GM18870 (cell line): Measurements from ENCODE around the gene DCHS2.

Experiments used
- ATAC-seq: cut with Tn5 transposase; IDR thresholded peaks from one replicate; pipeline ENCODE4 v1.9.1; 2021; ENCODE audit warnings: moderate library complexity; ENCODE audit not compliant: unreplicated experiment

The DCHS2 gene

DNA sequence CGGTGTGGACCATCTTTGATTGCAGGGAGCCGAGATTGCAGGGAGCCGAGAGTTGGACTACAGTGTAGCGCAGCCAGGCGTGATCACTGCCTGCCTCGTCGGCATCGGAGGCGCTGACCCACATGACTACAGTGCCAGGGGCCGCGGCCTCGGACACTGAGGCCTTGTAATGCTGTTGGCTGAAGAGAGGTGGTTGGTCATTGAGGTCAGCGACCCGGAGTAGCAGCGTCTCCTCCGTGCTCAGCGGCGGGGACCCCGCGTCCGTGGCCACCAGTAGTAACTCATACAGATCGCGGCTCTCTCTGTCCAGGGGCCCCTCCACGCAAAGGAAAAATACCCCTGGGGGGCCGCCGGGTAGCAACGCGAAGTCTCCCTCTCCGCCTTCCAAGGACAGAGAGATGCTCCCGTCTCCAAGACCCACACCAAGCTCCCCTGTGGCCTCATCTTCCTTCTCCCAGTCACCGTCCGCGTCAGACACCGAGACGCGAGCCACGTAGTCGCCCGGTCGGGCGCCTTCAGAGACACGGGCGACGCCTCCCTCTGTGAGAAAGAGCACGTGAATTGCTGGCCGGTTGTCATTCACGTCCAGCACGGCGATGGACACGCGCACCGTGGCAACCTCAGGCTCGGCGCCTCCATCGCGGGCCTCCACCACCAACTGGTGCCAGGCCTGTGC, 1.9 kb downstream of the DCHS2 start:
- no peak for ATAC-seq

DNA sequence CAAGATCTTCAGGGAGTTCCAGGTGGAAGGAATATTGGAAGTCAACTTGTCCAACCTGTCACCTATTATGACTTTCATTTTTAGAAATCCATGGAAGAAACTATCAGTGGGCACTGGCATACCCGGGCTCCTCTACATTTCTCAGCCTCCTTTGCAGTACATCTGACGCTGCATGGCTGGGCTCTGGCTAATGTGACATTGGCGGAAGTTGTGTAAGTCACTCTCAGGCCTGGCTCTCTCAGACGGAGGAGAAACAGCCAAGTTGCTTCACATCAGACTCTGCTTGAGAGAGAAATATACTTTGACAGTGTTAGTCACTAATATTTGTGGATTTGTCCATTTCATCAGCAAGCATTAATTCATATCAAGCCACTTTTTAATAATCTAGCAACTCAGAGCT, 4.5 kb downstream of the DCHS2 start:
- ATAC-seq: no peak

DNA sequence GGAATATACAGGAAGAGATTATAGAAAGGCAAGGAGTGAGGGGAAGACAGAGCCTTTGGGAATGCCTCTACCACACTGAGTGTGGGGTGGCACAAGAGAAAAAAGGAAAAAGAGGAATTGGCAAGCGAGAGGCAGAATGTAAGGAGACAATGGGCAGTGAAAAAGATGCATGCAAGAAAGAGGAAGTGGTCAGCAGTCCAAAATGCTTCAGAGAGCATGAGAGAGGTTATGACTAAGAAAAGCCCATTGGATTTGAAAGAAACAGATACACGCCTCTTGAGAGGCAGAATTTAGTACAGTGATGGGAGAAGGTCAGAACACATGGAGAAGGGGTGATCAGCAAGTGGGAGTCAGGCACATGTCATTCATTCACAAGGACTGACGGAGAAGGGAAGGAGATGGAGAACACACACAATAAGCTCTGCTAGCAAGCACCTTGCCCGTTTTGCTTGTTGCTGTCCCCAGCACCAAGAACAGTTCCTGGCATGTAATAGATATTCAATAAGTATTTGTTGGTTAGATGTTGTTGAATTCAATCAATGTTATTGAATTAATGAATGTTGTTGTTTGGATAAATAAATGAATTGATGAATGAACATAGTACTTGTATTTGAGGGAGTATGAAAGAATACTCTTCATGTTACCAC, 6.3 kb downstream of the DCHS2 start:
- peak; percentile 98 for ATAC-seq

DNA sequence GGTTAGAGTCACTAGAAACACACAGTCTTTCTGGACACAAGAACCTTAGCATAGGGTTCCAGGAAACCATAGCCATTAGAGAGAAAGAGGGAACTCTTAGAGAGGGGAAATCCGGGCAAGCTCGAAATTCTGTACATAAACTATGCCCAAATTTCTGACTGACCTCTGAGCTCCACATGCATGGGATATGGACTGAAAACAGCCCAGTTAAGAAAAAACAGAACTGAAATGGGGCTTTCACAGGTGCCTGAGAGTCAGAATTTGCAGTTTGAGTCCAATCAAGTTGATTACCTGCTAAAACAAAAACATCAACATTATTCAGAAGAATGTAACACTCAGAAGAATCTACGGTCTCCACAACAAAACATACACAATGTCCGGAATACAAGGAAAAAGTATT, 13.1 kb downstream of the DCHS2 start:
- ATAC-seq: peak; percentile 22

DNA sequence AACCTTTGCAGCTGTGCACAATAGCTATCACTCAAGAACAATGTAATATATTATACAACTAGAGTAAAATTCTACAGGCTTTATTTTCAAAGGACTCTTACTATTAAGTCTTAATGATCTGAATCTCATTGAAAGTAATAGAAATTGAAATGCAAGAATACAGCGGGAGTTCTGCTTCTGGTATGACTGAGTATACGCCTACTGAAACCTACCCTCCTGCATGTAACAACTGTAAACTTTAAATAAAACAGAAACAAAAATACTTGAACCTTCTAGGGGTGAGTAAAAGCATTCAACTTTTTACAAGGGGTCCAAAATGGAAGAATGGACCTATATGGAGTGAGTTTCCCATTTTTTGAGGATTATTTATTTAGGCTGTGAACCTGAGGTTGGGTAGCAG, 13.5 kb downstream of the DCHS2 start:
- peak; percentile 87 for ATAC-seq

DNA sequence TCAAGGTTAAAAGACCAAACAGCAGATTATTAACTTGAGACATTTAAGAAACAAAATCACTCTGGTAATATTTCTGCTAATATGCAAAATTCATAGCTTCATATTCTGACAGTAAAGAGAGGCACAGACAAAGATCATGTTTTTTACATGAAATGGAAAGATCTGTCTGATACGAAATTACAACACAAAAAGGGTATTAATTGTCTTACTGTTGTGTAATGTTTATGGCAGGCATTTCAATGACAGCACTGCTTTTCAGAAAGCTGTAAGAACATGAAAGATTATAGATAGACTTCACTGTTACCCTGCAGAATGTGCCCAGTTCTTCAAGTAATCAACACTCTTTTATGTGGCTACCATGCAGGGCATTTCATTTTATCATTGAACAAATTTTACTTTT, 15.4 kb downstream of the DCHS2 start:
- no peak for ATAC-seq

DNA sequence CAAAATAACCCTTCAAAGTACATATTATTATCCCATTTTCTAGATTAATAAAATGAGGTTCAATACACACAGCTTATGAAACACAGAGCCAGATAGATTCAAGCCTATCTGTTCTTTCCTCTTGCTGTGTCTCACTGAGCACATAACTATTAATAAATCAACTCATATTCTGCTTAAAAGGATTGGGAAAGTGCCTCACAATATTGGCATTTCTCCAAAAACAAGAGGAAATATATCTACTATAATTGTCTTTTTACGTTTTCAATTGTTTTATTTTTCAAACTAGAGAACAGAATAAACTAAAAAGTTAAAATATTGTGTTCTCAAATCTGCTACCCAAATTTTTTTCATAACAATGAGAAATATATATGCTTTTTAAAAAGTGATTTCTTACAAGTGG, 15.8 kb downstream of the DCHS2 start:
- ATAC-seq: no peak

DNA sequence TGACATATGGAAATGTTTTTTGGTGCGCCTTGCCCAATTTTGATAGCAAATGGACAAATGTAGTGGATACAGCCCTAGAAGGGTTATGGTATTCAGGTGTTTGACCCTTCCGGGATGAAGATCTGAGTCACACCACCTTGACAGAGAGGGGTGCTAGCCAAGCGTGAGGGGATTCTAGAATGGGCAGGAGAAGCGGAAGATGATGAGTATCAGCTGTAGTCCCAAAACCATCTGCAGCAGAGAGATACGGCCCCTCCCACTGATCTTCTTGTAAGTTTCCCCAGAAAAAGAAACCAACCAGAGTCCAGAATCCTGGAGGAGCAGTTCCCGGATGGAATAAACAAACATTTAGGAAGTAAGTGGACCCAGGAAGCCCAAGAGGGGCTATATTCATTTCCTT, 18.1 kb downstream of the DCHS2 start:
- ATAC-seq: no peak

DNA sequence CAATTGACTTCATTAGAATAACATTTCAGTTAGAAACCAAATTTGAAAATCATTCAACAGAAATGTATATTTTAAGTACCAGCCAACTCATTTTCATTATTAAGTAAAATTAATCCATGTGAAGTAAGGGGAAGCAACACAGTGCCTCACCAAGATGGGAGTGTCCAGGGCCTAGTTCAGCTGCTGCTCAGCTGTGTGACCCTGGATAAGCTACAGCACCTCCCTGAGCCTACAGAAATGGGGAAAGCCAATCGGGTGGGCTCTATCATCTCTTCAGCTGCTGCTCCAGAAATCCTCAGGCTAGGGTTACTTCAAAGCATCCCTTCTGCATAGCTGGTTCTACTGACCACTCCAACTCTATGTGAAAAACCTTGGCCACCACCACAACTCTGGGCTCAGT, 18.7 kb downstream of the DCHS2 start:
- no peak for ATAC-seq

DNA sequence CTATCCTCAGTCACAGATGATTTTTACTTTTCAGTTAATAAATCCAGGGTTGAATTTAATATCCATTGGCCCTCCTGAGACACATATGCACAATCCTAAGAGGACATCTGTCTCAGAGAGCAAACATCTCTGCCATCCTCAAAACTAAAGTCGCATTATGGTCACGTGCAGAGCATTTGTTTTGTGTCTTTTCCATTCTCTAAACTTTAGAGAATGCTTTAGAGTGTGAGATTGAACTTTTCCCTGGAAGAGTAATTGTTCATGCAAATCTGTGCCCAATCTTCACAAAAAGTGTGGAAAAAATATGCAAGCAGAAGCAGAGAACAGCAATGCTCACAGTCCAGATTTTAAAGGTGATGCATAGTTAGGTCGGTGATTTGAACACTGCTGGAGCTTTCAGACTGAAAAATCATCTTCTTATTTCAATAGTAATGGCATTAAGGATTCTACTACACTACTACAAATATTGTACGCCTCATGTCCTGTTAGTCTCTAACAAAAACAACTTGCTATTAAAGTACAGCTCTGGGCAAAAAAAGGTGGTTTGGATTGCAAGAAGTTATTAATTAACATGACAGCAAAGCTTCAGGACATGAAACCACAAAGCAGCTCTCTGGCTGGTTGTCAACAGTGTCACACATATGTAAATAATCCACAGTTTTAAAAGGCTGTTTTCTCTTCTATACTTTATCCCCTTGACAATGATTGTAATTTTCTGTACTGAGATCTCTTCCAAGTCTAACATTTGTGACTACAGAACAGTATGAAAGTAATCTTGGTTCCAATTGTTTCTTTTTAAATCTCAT, 19.9 kb downstream of the DCHS2 start:
- ATAC-seq: peak; percentile 82

DNA sequence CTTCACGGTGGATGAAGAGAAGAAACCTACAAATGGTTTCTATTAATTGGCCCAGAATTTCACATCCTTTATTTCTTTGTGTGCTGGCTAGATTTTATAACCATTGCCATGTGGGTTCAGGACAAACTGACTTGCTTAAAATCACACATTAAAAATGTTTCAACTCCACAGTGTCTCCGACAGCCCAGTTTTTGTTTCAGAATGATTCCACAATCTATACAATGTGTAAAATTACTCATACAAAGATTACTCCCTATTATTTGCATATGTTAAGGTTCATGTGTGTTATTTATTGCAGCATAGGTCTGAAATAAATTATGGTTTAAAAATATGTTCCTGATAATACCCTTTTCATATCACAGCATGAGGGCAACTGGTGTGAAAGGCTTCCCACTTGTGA, 20.6 kb downstream of the DCHS2 start:
- ATAC-seq: peak; percentile 82

DNA sequence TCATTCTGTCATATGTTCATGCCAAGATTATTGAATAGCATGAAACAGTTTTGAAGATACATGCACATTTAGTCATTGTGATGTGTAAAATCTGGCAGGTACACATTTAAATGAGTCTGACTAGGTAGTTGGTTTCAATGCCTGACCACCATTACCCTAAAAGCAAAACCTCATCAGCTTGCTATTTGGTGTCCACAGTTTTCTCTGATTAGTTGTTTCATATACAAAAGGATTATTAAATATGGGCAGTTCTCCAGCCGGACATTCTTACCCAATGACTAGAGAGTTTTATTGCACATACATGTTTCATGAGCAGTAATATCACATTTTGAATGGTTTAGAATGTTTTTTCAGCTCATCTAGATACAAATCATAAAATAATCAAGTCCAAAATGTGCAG, 23.7 kb downstream of the DCHS2 start:
- no peak for ATAC-seq

DNA sequence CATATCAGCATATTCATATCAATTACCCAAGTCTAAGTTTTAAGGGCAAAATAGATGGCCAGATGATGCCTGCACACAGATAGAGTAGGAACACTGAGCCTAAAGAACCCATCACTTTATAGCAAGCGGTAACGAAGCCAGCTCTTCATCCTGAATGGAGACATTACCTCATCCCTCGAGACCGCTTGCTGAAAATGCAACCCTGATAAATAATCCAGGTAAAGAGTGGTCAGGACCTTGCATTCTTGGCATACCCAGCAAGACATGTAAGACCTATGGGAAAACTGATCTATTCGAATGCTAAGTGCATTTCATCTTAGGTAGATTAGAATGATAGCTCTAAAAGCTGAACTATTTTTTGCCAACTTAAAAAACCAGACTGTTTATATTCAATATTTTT, 25.3 kb downstream of the DCHS2 start:
- ATAC-seq: no peak

DNA sequence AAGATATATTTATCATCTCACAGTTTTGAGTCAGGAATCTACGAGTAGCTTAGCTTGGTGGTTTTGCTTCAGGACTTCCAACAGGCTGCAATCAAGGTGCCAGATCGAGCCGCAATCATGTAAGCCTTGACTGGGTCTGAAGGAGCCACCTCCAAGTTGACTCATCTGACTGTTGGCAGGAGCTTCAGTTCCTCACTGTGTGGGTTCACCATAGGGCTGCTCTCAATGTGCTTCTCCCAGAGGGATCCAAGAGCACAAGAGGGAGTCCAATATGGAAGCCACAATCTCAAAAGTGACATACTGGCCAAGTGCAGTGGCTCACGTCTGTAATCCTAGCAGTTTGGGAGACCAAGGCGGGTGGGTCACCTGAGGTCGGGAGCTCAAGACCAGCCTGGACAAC, 26.5 kb downstream of the DCHS2 start:
- no peak for ATAC-seq

DNA sequence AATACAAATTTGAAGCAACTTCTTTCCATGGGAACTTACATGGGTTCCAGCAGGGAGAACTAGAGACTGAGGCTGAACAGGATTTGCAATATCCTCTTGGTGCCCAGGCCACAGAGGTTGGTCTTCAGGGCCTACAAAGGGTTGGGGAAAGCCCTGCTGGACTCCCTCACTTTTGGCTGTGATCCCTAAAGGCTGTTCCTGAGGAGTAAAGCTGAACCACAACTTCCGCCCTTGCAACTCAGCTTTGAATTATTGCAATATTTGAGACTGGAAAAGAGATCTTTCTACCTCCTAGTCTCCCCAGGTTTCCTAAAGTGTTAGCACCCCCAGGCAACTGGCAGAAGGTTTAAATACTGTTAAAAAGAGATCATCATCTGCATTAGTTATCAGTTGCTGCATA, 26.9 kb downstream of the DCHS2 start:
- ATAC-seq: no peak

DNA sequence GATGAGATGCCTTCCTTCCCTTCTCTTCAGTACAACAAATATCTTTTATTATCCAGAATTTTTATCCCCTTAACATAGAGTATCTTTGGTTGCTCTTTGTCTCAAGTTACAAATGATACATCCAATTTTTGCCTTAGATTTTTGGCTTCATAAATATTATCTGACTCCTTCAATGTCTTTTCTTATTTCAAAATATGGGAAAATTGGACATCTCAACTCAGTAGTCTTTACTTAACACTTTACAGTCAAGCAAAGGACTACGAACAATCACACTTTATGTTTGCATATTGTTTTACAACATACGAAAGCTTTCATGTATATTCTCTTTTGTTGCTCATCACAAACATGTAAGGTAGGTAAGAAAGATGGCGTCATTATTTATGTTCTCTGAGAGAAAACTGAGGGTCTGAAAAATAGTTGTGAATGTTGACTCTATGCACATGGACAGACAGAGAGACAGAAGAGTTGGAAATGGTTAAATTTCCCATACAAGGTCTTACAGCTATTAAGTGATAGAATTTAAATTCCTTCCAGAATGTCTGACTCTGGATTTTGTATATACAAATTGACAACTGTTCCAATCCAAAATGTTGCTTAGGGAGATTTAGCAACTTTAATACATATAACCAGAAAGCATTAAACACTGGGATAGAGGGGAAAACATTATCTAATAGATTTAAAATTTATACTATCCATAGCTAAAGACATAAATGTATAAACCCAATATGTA, 29.4 kb downstream of the DCHS2 start:
- ATAC-seq: no peak

DNA sequence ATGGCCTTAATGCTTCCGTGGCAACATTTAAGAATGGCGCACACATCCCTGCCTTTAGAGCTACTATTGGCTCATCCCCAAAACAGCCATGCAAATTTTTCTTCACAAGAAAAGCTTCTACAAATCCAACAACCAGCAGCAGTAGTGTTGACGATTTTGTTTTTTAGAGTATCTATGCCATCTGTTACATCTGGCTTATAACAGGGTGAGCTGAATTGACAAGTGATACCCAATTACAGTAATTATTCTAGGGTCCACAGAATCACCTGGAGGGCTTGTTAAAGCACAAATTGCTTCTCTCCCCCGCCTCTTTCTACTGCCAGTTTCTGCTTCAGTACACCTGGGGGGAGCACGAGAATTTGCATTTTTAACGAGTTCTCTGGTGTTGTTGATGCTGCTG, 34.1 kb downstream of the DCHS2 start:
- ATAC-seq: no peak

DNA sequence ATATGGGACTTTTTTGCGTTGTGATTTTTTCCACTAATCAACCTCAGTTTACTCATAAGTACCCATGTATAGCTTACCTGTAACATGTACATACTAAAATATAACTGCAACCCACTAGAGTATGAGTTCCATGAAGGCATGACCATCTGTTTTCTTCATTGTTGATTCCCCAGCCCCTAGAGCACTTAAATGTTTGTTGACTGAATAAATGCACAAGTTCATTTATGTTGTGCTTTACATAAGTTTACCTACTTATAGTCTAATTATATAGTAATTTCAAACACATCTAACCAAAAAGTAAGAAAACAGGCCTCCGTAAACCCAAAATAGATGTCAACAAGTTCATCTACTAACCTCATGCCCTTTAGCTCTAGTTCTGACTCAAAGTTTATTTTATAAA, 34.7 kb downstream of the DCHS2 start:
- ATAC-seq: no peak

DNA sequence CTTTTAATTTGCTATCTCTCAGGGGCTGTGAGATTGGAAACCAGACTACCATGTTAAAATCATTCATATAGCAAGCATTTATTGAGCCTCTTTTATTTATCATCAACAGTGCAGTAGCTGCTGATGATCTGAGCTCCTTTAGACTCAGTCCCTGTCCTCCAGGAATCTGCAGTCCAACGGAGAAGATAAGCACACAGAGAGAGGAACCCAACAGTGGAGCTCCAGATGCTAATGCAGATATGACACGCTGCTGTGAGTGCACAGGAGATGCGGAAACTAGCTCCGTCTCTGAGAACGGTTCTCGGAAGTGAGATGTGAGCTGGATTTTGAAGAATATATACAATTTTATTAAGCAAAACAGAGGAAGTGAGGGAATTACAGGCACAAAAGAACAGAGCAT, 35.4 kb downstream of the DCHS2 start:
- ATAC-seq: no peak

DNA sequence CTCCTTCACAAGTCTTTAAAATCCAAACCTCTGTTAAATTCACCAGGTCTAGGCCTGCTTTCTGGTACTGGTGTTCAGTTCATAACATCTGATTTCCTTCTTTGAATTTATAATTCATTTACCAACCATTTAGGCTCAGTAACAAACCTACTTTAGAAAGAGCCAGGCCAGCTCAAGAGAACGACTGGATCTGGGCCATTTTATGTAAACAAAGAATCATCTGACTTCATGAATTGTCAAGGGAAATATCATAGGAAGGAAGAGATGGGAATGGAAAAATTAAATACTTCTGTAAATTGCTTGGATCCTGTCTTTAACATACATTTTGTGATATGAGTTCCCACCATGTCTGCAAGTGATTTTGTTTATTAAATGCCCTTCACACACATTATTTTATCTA, 36.5 kb downstream of the DCHS2 start:
- ATAC-seq: no peak

DNA sequence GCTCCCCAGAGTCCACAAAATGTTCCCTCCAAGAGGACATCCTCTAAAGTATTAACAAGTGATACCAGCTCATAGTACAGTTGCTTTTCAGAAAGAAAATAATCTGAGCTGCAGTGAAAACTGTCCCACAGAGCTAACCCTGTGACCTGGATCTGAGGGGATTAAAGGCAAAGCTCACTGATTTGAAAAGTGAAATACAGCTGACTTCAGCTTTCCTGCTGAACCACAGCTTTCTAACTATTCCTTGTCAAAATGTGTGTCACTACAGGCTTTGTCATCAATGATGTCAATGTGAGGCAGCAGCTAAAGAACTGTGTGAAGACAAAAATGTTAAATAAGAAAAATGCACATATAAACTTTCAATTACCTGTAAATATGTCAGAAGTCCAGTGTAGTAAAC, 36.9 kb downstream of the DCHS2 start:
- ATAC-seq: no peak
